Ectodermal cell (in vitro differentiated cells): ENCODE results near the gene WNT7B.

Experiments used
- H3K27ac ChIP-seq: 2 replicates; pipeline ENCODE4 v1.7.0; 2013; ENCODE audit warnings: mild to moderate bottlenecking, low read depth, low read length; ENCODE audit not compliant: insufficient read depth, poor library complexity, severe bottlenecking
- H3K27me3 ChIP-seq: 2 replicates; pipeline ENCODE4 v1.7.0; 2013; ENCODE audit warnings: mild to moderate bottlenecking, low read length; ENCODE audit not compliant: insufficient read depth, control insufficient read depth, poor library complexity, severe bottlenecking
- H3K36me3 ChIP-seq: one replicate; pipeline ENCODE4 v1.7.0; 2013; ENCODE audit warnings: low read length; ENCODE audit not compliant: control insufficient read depth, insufficient read depth
- H3K4me1 ChIP-seq: one replicate; pipeline ENCODE4 v1.7.0; 2013; ENCODE audit warnings: low read length; ENCODE audit not compliant: control insufficient read depth, insufficient read depth
- H3K4me3 ChIP-seq: 2 replicates; pipeline ENCODE4 v1.7.0; 2013; ENCODE audit warnings: low read depth, low read length, control low read depth; ENCODE audit not compliant: insufficient read depth
- H3K9me3 ChIP-seq: 2 replicates; pipeline ENCODE4 v1.7.0; 2013; ENCODE audit warnings: mild to moderate bottlenecking, low read length, moderate library complexity; ENCODE audit not compliant: control insufficient read depth
- WGBS, 2 experiments: methylation state at CpG; one replicate each; pipeline ENCODE4 v1.1.7; 2013; ENCODE audit warnings: missing lambda C conversion rate in 2 of 2; 5-methylcytosine and 5-hydroxymethylcytosine counted together

Gene WNT7B

GRCh38 chr22:45927059-45927458 is 49.9 kb downstream of the WNT7B start:
- H3K27me3 ChIP-seq = no peaks in the 10 kb centered on the region
- 92 to 97% methylated on average over 9 of the region's 9 CpGs for WGBS, 2 experiments
- H3K4me1 ChIP-seq = no peaks in the 10 kb centered on the region
- no peak overlapping the region for H3K4me3 ChIP-seq
- no peaks in the 10 kb centered on the region for H3K36me3 ChIP-seq
- no peaks in the 10 kb centered on the region for H3K9me3 ChIP-seq
- no peak overlapping the region for H3K27ac ChIP-seq

GRCh38 chr22:45926433-45926832 is 50.5 kb downstream of the WNT7B start:
- Histone ChIP-seq H3K36me3 (no peaks in the 10 kb centered on the region), H3K9me3 (no peaks in the 10 kb centered on the region), H3K27ac (no peak overlapping the region), H3K4me1 (no peaks in the 10 kb centered on the region), H3K27me3 (no peaks in the 10 kb centered on the region), H3K4me3 (no peak overlapping the region)
- WGBS, 2 experiments = 93 to 94% methylated on average over 11 of the region's 11 CpGs

- H3K4me1 ChIP-seq = no peaks in the 10 kb centered on the region
- no peaks in the 10 kb centered on the region for H3K9me3 ChIP-seq
- no peak overlapping the region for H3K4me3 ChIP-seq
- H3K27me3 ChIP-seq = no peaks in the 10 kb centered on the region
- H3K36me3 ChIP-seq = no peaks in the 10 kb centered on the region
- WGBS, 2 experiments = 91 to 92% methylated on average over 16 of the region's 16 CpGs
- H3K27ac ChIP-seq = no peak overlapping the region
Observed at GRCh38 chr22:45925811-45926351, 51.1 kb downstream of the WNT7B start.

- no peak overlapping the region for H3K4me3 ChIP-seq
- no peaks in the 10 kb centered on the region for H3K27me3 ChIP-seq
- H3K36me3 ChIP-seq = no peaks in the 10 kb centered on the region
- no peak overlapping the region for H3K27ac ChIP-seq
- 85% methylated on average over 22 of the region's 22 CpGs for WGBS, 2 experiments
- H3K4me1 ChIP-seq = no peaks in the 10 kb centered on the region
- H3K9me3 ChIP-seq = no peaks in the 10 kb centered on the region
Observed at GRCh38 chr22:45923835-45924234, 53.1 kb downstream of the WNT7B start.

GRCh38 chr22:45923212-45923611 is 53.8 kb downstream of the WNT7B start:
- H3K9me3 ChIP-seq = no peaks in the 10 kb centered on the region
- no peak overlapping the region for H3K4me3 ChIP-seq
- 94 to 95% methylated on average over 9 of the region's 9 CpGs for WGBS, 2 experiments
- H3K36me3 ChIP-seq = no peaks in the 10 kb centered on the region
- H3K27ac ChIP-seq = no peak overlapping the region
- H3K27me3 ChIP-seq = no peaks in the 10 kb centered on the region
- H3K4me1 ChIP-seq = no peaks in the 10 kb centered on the region

- 96% methylated on average over 29 of the region's 29 CpGs for WGBS, 2 experiments
- Histone ChIP-seq H3K27me3 (no peaks in the 10 kb centered on the region), H3K27ac (no peak overlapping the region), H3K4me1 (no peaks in the 10 kb centered on the region), H3K4me3 (no peak overlapping the region), H3K36me3 (no peaks in the 10 kb centered on the region), H3K9me3 (no peaks in the 10 kb centered on the region)
Observed at GRCh38 chr22:45922661-45923060, 54.3 kb downstream of the WNT7B start.

- Histone ChIP-seq H3K36me3 (no peaks in the 10 kb centered on the region), H3K27me3 (no peaks in the 10 kb centered on the region), H3K4me3 (no peak overlapping the region), H3K27ac (no peak overlapping the region), H3K9me3 (no peaks in the 10 kb centered on the region), H3K4me1 (no peaks in the 10 kb centered on the region)
- WGBS, 2 experiments = 90 to 92% methylated on average over 15 of the region's 15 CpGs
Observed at GRCh38 chr22:45922256-45922655, 54.7 kb downstream of the WNT7B start.

GRCh38 chr22:45919504-45920286 is 57.3 kb downstream of the WNT7B start:
- Histone ChIP-seq H3K4me3 (no peak overlapping the region), H3K27me3 (no peaks in the 10 kb centered on the region), H3K4me1 (no peaks in the 10 kb centered on the region), H3K27ac (no peak overlapping the region), H3K9me3 (no peaks in the 10 kb centered on the region), H3K36me3 (no peaks in the 10 kb centered on the region)
- WGBS, 2 experiments = 93 to 94% methylated on average over 15 of the region's 15 CpGs

- WGBS, 2 experiments = 90 to 91% methylated on average over 35 of the region's 35 CpGs
- Histone ChIP-seq H3K27ac (no peak overlapping the region), H3K27me3 (no peaks in the 10 kb centered on the region), H3K36me3 (no peaks in the 10 kb centered on the region), H3K4me3 (no peak overlapping the region), H3K9me3 (no peaks in the 10 kb centered on the region), H3K4me1 (no peaks in the 10 kb centered on the region)
Observed at GRCh38 chr22:45918459-45919370, 58.2 kb downstream of the WNT7B start.
